NCI-H526 (cell line): ENCODE data around the gene ASTN2.

Source experiments
- DNase-seq, 2 experiments: peaks; one replicate each; lab custom pipeline; 2025; lab: John Stamatoyannopoulos, UW

The ASTN2 gene

DNA sequence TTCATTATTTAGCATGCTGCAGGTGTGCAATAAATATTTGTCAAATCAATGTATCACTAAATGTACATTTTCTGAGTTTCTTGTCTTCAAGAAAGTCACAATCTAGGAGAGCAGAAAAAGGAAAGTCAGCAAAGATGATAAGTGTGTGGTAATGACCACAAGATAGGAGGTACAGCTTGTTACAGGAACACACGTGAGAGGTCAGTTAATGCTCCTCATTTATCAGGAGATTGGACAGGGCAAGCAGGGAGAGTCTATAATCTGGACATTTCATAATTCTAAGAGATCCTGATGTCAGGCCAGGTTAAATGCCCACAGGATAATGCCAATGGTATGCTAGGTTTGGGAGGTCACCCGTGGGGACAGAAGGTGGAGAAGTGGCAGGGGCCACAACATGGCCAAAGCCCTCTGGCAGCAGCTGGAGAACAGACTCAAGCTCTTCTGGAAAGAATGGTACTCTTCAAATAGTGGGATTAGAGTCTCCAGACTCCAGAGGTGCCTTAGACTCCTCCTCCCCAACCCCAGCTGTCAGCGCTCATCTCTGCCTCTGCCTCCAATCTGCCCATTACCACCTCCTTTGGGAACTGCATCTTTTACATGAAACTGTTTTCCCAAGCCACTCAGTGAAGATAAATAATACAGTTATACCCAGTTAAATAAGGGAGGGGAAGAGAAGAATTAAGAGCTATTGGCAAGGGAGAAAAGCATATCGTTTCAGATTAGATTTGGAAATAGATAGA, 114.3 kb downstream of the ASTN2 start:
- DNase-seq, result peak in 1 of 2 experiments; percentile 16

- DNase-seq, result no peak
Observed at GRCh38 chr9:117296453-117296852, 118.4 kb downstream of the ASTN2 start.

- DNase-seq, result no peak
Observed at GRCh38 chr9:117293206-117294114, 121.4 kb downstream of the ASTN2 start.

GRCh38 chr9:117290856-117291622, 123.8 kb downstream of the ASTN2 start:
- DNase-seq, result no peak

GRCh38 chr9:117290306-117290840, 124.5 kb downstream of the ASTN2 start:
- DNase-seq, result no peak

GRCh38 chr9:117286245-117286644, 128.6 kb downstream of the ASTN2 start:
- DNase-seq, result peak in 1 of 2 experiments; percentile 95

- DNase-seq, result no peak
Observed at GRCh38 chr9:117284414-117284813, 130.4 kb downstream of the ASTN2 start.

DNA sequence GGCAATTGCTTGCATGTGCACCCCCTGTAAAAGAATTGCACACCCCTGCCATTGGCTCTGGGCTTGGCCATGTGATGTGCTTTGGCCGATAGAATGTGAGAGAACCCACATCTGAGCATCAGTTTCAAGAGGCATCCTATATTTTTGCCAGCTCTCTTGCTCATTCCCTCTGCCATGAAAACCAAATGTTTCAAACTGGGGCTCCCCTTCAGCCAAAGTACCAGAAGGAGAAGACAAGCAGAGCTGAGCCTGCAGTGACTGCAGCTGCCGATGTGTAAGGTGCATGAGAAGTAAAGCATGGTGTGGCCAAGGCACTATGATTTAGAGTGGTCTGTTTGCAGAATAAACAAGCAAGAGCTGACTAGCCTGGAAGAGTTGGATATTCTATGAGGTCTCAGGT, 132.3 kb downstream of the ASTN2 start:
- DNase-seq, result no peak

DNA sequence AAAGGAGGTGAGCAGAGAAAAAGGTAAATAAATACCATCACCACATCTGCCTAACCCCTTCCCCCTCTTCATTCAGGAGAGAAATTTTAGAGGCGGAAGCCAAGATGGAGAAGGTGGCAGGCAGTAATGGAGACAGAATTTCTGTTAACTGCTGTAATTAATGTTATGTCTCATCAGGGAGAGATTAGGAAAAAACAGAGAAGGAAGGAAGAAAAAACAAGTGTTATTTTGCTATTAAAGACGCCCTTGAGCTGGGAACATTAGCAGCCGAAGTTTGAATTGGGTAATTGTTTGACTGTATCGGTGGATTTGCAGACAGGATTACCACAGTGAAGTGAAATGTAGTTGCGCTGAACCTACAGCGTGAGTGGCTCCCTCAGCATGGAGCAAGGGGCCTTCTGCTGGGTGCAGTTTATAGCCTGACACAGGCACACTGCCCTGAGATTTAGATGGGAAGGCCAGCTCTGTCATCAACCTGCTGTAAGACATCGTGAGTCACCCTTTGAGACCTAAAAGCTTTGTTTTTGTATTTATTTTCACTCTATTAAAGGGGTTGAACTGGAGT, 136.3 kb downstream of the ASTN2 start:
- DNase-seq, result peak in 1 of 2 experiments; percentile 68

DNA sequence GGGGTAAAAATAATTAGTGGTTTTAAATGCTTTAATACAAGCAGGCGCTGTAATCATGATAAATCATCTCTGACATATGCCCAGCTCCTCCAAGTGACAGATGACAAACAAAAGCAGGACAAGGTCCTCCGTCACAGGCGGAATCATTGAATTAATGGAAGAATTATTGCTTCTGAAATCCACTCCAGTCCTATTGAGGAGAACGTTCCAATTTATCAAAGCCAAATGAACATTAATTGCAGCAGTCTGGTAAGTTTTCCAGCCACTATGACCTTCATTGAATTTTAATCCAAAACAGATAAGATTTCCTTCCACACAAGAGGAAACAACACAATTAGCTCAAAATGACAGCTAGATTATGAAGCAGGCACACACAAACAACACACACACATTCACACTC, 136.8 kb downstream of the ASTN2 start:
- peak in 1 of 2 experiments; percentile 33 for DNase-seq

DNA sequence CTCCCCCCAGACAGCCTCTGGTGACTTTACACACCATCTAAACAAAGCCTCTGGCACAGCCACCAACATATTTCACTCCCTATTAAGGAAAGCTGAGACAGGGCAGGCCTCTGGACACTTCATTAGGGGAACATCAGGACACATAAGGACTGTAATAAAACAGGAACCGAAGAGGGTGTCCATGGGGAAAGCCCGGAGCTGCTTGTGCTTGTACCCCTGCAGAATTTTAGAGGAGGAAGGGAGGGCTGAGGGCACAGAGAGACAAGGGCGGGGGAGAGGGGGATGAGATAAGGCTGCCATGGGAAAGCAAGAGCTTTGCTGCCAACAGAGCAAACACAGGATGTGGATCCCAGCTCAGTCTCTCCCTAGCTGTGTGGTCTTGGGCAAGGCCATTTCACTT, 138.4 kb downstream of the ASTN2 start:
- no peak for DNase-seq

DNA sequence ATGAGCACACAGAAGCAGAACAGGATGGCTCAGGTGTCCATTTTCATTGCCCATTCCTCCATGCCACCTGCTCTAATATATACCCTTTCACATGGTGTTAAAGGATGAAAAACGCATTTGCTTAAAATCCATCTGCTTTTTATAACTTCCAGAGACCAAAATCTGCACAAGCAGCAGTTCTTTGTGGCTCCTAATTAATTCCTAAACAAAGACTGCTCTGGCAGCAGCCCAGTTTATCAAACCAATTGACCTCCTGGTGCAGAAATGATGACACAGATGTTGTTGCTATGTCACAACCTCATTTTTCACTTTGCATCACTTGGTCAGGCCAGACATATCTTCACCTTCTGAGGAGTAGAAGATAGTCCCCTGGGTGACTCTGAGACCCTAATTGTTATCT, 141.2 kb downstream of the ASTN2 start:
- no peak for DNase-seq

GRCh38 chr9:117268847-117269446, 145.9 kb downstream of the ASTN2 start:
- DNase-seq, result peak in 1 of 2 experiments; percentile 22

DNA sequence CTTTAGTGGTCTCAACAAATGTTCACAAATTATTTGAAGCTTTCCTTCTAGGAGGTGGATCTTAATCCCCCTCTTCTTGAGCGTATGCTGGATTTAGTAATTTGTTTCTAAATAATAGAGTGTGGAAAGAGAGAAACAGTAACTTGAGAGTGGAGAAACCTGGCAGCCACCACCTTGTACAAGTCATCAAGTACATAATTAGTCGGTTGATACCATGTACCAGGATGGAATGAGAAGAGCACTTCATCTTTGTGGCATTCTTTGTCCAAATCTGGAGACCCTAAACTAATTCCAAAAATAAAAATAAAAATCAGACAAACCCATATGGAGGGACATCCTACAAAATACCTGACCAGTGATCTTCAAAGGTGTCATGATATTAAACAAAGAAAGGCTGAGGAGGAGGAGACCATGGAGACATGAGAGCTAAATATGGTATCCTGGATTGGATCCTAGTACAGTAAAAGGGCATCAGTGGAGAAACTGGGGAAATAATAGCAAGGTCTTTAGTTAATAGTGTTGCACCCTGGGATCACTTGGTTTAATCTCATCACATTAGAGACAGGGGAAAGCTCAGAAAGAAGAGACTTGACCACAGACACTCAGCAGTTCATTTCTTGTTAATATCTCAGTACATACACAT, 147.9 kb downstream of the ASTN2 start:
- DNase-seq, result no peak

GRCh38 chr9:117265253-117265652, 149.6 kb downstream of the ASTN2 start:
- no peak for DNase-seq

GRCh38 chr9:117258184-117258866, 156.5 kb downstream of the ASTN2 start:
- DNase-seq, result no peak

DNA sequence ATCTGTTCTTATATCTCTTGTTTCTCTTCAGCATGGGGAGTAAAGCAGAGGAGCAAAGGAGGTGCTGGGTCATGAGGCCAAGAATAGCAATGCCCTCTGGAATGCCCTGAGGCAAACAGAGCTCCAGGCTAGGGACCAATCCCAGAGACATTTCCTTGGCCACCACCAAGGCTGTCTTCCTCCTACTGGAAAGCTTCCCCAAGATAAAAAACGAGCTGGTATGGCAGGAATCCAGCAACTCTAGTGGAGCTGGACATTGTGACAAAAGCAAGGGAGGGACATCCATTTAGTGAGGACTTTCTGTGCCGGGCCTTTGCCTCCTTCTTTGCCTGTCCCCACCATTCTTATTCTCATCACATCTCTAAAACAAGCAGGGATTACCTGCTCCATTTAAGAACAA, 161.6 kb downstream of the ASTN2 start:
- DNase-seq, result no peak

- no peak for DNase-seq
Observed at GRCh38 chr9:117250610-117251215, 164.1 kb downstream of the ASTN2 start.

DNA sequence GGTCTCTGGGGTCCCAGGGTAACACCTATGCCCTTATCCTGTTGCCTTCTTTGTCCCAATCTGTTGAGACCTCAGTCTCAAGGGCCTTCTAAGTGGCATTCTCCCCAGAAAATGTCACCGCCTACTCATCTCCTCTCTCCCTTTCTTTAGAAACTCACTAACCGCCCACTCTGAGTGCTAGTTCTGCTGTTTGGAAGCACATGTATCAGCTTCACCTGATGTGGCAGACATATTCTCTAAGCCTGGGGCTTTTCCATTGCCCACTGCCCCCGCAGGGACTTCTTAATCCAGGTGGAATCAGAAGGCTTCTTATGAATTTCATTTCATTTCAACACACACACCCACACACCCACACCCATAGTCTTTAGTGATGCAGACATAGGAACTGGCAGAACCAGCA, 165.1 kb downstream of the ASTN2 start:
- no peak for DNase-seq

GRCh38 chr9:117247266-117247665, 167.6 kb downstream of the ASTN2 start:
- peak in 1 of 2 experiments; percentile 44 for DNase-seq
